Ovary (tissue), 9 donors: ENCODE data around the gene ITSN2. TPM values are rescaled to one million over a fixed set of nuclear protein-coding genes. Genes with fewer than 3 reads are reported as not detected.

ENCODE experiments used
- DNase-seq, 5 donors: peaks; one replicate each; pipeline ENCODE4 v3.0.0-alpha.2; 2019 to 2020
- H3K27ac ChIP-seq, 2 donors: fragments of 200-600 bp; one replicate each; pipeline versions ENCODE4 v1.5.1 to v1.8.0; 2019 to 2022
- H3K27me3 ChIP-seq: fragments of 200-600 bp; one replicate; pipeline ENCODE4 v1.8.0; 2022
- H3K36me3 ChIP-seq: fragments of 200-600 bp; sonication (generic); one replicate; pipeline ENCODE4 v1.5.1; 2019
- H3K4me1 ChIP-seq: one replicate; pipeline ENCODE4 v1.8.1; 2013; ENCODE audit warnings: mild to moderate bottlenecking, moderate library complexity; ENCODE audit not compliant: insufficient read depth
- H3K4me3 ChIP-seq: fragments of 200-600 bp; sonication (generic); one replicate; pipeline ENCODE4 v1.5.1; 2017
- H3K9me3 ChIP-seq, 2 donors: fragments of 200-600 bp in 1 of 2; sonication (generic) in 1 of 2; one replicate each; pipeline versions ENCODE4 v1.5.1 to v1.8.1; 2013 to 2019; ENCODE audit warnings: mild to moderate bottlenecking in 1 of 2, moderate library complexity in 1 of 2
- CTCF ChIP-seq, 3 donors: fragments of 450-650 bp in 2 of 3; fragments of 200-600 bp in 1 of 3; IDR thresholded peaks; one replicate each; pipeline versions ENCODE4 v1.5.1 to v1.8.0; 2016 to 2022; ENCODE audit warnings: antibody characterized with exemption in 3 of 3, mild to moderate bottlenecking in 1 of 3
- EP300 ChIP-seq: sonication (generic); formaldehyde crosslinking; IDR thresholded peaks from one replicate; pipeline ENCODE4 v1.6.1; 2017; ENCODE audit warnings: antibody characterized with exemption
- POLR2A ChIP-seq: fragments of 450-650 bp; IDR thresholded peaks from one replicate; pipeline ENCODE4 v1.6.1; 2017; ENCODE audit warnings: antibody characterized with exemption, mild to moderate bottlenecking, moderate library complexity
- WGBS, 3 donors: extraction: QIAGEN DNeasy Blood & Tissue Kit in 1 of 3; methylation state at CpG; one replicate each; pipeline versions ENCODE4 v1.1.5 to v1.1.7; 2013 to 2017; 5-methylcytosine and 5-hydroxymethylcytosine counted together
- intact Hi-C, 4 donors: fragments of 100-400 bp; cut with DNase I; formaldehyde crosslinking; loops; one replicate each; pipeline versions ENCODE4 v1.11.0 to v1.15.1; 2022 to 2023
- polyA plus RNA-seq, 2 donors: library from polyadenylated mRNA; stranded (reverse); fragments of 200-250 nt in 1 of 2; fragments of 350-450 nt in 1 of 2; fragmentation: Illumina TruSeq in 1 of 2; extraction: RNeasy Lipid Tissue Mini Kit (QIAGEN cat#74804) in 1 of 2; gene quantifications; one replicate each; pipeline ENCODE4 v1.2.3, GENCODE V29; 2013 to 2014
- total RNA-seq, 7 donors: library from RNA; depleted of rRNA in 2 of 7; stranded (reverse); fragments of >200 nt in 2 of 7; fragmentation: NEBNext Ultra II Directional in 3 of 7; extraction: Animal tissue kit (Norgen Biotek cat#: 25700) in 3 of 7; gene quantifications; one replicate each; pipeline versions ENCODE4 v1.1.0 to v1.2.4, GENCODE V29; 2016 to 2023
- donor health status: DM: no; HTN: no; CAD: no; lungs with moderate emphysema.
- donor health status: DM: no; HTN: no; CAD: no.
- donor health status: Bipolar disorder and iron deficiency.
- donor health status: DM: yes; HTN: yes; CAD: no.
- donor health status: DM: no; HTN: no; CAD: no.
- donor health status: DM: yes; HTN: yes; CAD: no.

ITSN2 gene
- total and polyA plus RNA-seq, 9 donors = 17.8 to 44.4 (median 38.5) TPM

- no peaks in the 10 kb centered on the region for H3K9me3 ChIP-seq
- H3K4me1 ChIP-seq = peaks cover 4% of the 10 kb centered on the region
- H3K27me3 ChIP-seq = no peaks in the 10 kb centered on the region
- H3K27ac ChIP-seq = no peak overlapping the region
- no peak for TF ChIP-seq EP300
- no peak for TF ChIP-seq POLR2A
- TF ChIP-seq CTCF (IDR thresholded peaks at IDR 0.05) = no peak
- WGBS, 3 donors = 97 to 98% (median 98%) methylated on average over 6 of the region's 6 CpGs
- intact Hi-C loops = loop anchor here in 1 of 4 donors (2.0 kb wide), 1 partner anchor 59 kb away; the partner anchor contains the start of gene ITSN2
- no peak overlapping the region for H3K4me3 ChIP-seq
- no peak for DNase-seq
- H3K36me3 ChIP-seq = no peaks in the 10 kb centered on the region
Observed at GRCh38 chr2:24301599-24301998, 58.7 kb downstream of the ITSN2 start.

GRCh38 chr2:24297663-24298062 lies 62.7 kb downstream of the ITSN2 start:
- Histone ChIP-seq H3K27ac (no peak overlapping the region), H3K9me3 (no peaks in the 10 kb centered on the region), H3K27me3 (no peaks in the 10 kb centered on the region), H3K4me3 (no peak overlapping the region), H3K36me3 (no peaks in the 10 kb centered on the region), H3K4me1 (no peaks in the 10 kb centered on the region)
- TF ChIP-seq EP300 (no peak), POLR2A (no peak), CTCF (IDR thresholded peaks at IDR 0.05) (no peak)
- DNase-seq = no peak
- intact Hi-C loops = no loop called here
- 95 to 98% (median 96%) methylated on average over 4 of the region's 4 CpGs for WGBS, 3 donors

GRCh38 chr2:24287171-24287570 lies 73.2 kb downstream of the ITSN2 start:
- no peak for TF ChIP-seq POLR2A
- TF ChIP-seq CTCF (IDR thresholded peaks at IDR 0.05) = no peak
- no peak for TF ChIP-seq EP300
- intact Hi-C loops = no loop called here
- Histone ChIP-seq H3K4me1 (no peaks in the 10 kb centered on the region), H3K36me3 (no peaks in the 10 kb centered on the region), H3K27me3 (no peaks in the 10 kb centered on the region), H3K27ac (no peak overlapping the region), H3K9me3 (no peaks in the 10 kb centered on the region), H3K4me3 (no peak overlapping the region)
- DNase-seq = no peak
- 97 to 100% (median 98%) methylated on average over 1 of the region's 1 CpG for WGBS, 3 donors

- no peaks in the 10 kb centered on the region for H3K36me3 ChIP-seq
- 94 to 99% (median 95%) methylated on average over 2 of the region's 2 CpGs for WGBS, 3 donors
Observed at GRCh38 chr2:24285484-24286152, 74.7 kb downstream of the ITSN2 start.

More at GRCh38 chr2:24285484-24286152, 74.7 kb downstream of the ITSN2 start:
- DNase-seq = no peak
- TF ChIP-seq POLR2A (no peak), EP300 (no peak), CTCF (IDR thresholded peaks at IDR 0.05) (no peak)
- Histone ChIP-seq H3K27ac (no peak overlapping the region), H3K9me3 (no peaks in the 10 kb centered on the region), H3K4me1 (no peaks in the 10 kb centered on the region), H3K4me3 (no peak overlapping the region), H3K27me3 (no peaks in the 10 kb centered on the region)
- intact Hi-C loops = no loop called here
